ENCODE data around the gene TRNP1. TPM values are rescaled to one million over a fixed set of nuclear protein-coding genes. Genes with fewer than 3 reads are reported as not detected.

The TRNP1 gene
- polyA plus RNA-seq, 1 donor from 2014 or later: 11.0 TPM

DNA sequence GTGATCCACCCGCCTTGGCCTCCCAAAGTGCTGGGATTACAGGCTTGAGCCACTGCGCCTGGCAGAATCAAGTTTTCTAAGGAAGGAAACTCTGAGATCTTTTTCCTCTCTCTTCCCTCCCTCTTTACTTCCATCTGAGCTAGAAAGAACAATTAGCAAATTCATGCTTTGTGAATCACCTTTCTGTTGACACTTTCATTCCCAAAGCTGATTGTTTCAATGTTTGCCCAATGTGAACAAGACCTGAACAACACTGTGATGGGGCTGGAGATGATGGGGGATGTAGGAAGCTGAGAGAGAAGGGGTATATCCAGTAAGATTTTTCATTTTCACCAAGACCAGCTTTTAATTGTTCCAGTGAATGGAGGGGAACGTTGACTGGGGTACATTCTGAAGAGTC lies 24.8 kb downstream of the TRNP1 start:
- no peaks in the 10 kb centered on the region for H3K36me3 ChIP-seq (ENCODE audit: insufficient read depth, low read length)
- no peaks in the 10 kb centered on the region for H3K9me3 ChIP-seq (ENCODE audit: low read length)
- no peaks in the 10 kb centered on the region for H3F3A ChIP-seq (ENCODE audit: insufficient read depth, low read length, poor library complexity, severe bottlenecking)
- no peaks in the 10 kb centered on the region for H3K27me3 ChIP-seq (ENCODE audit: insufficient read depth, low read depth, low read length)
- H3K79me2 ChIP-seq (replicated peaks; ENCODE audit: insufficient read depth, low read length): no peaks in the 10 kb centered on the region
- H3K4me3 ChIP-seq (ENCODE audit: low read length): no peak overlapping the region
- TF ChIP-seq, protein P1, sequence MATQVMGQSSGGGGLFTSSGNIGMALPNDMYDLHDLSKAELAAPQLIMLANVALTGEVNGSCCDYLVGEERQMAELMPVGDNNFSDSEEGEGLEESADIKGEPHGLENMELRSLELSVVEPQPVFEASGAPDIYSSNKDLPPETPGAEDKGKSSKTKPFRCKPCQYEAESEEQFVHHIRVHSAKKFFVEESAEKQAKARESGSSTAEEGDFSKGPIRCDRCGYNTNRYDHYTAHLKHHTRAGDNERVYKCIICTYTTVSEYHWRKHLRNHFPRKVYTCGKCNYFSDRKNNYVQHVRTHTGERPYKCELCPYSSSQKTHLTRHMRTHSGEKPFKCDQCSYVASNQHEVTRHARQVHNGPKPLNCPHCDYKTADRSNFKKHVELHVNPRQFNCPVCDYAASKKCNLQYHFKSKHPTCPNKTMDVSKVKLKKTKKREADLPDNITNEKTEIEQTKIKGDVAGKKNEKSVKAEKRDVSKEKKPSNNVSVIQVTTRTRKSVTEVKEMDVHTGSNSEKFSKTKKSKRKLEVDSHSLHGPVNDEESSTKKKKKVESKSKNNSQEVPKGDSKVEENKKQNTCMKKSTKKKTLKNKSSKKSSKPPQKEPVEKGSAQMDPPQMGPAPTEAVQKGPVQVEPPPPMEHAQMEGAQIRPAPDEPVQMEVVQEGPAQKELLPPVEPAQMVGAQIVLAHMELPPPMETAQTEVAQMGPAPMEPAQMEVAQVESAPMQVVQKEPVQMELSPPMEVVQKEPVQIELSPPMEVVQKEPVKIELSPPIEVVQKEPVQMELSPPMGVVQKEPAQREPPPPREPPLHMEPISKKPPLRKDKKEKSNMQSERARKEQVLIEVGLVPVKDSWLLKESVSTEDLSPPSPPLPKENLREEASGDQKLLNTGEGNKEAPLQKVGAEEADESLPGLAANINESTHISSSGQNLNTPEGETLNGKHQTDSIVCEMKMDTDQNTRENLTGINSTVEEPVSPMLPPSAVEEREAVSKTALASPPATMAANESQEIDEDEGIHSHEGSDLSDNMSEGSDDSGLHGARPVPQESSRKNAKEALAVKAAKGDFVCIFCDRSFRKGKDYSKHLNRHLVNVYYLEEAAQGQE (IDR thresholded peaks at IDR 0.05; ENCODE audit: borderline replicate concordance): no peak
- TF ChIP-seq EP300 (conservative IDR thresholded peaks at IDR 0.05; ENCODE audit: poor library complexity, severe bottlenecking): no peak
- TF ChIP-seq POLR2AphosphoS5 (IDR thresholded peaks at IDR 0.05): no peak
- no peak for TF ChIP-seq RAD21 (conservative IDR thresholded peaks at IDR 0.05)
- no peak for TF ChIP-seq MXI1 (conservative IDR thresholded peaks at IDR 0.05; ENCODE audit: poor library complexity, severe bottlenecking)
- no peak for TF ChIP-seq EZH2 (IDR thresholded peaks at IDR 0.05; ENCODE audit: borderline replicate concordance, insufficient read depth, low read length, poor library complexity, severe bottlenecking)
- TF ChIP-seq, protein P2, sequence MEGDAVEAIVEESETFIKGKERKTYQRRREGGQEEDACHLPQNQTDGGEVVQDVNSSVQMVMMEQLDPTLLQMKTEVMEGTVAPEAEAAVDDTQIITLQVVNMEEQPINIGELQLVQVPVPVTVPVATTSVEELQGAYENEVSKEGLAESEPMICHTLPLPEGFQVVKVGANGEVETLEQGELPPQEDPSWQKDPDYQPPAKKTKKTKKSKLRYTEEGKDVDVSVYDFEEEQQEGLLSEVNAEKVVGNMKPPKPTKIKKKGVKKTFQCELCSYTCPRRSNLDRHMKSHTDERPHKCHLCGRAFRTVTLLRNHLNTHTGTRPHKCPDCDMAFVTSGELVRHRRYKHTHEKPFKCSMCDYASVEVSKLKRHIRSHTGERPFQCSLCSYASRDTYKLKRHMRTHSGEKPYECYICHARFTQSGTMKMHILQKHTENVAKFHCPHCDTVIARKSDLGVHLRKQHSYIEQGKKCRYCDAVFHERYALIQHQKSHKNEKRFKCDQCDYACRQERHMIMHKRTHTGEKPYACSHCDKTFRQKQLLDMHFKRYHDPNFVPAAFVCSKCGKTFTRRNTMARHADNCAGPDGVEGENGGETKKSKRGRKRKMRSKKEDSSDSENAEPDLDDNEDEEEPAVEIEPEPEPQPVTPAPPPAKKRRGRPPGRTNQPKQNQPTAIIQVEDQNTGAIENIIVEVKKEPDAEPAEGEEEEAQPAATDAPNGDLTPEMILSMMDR (IDR thresholded peaks at IDR 0.05; ENCODE audit: poor library complexity, severe bottlenecking): no peak
- TF ChIP-seq TAF1 (IDR thresholded peaks at IDR 0.05; ENCODE audit: low read depth): no peak
- no peak for TF ChIP-seq SMC3 (conservative IDR thresholded peaks at IDR 0.05; ENCODE audit: poor library complexity)
- H3K4me2 ChIP-seq (ENCODE audit: low read length): no peak overlapping the region
- no peaks in the 10 kb centered on the region for H3K9me2 ChIP-seq (ENCODE audit: insufficient read depth, low read length)
- H3K27ac ChIP-seq (ENCODE audit: low read length): no peak overlapping the region
- no peak overlapping the region for H2AFZ ChIP-seq (ENCODE audit: low read depth, low read length)
- H3K9ac ChIP-seq (ENCODE audit: low read length): no peak overlapping the region
- H4K20me1 ChIP-seq (ENCODE audit: insufficient read depth): no peaks in the 10 kb centered on the region

DNA sequence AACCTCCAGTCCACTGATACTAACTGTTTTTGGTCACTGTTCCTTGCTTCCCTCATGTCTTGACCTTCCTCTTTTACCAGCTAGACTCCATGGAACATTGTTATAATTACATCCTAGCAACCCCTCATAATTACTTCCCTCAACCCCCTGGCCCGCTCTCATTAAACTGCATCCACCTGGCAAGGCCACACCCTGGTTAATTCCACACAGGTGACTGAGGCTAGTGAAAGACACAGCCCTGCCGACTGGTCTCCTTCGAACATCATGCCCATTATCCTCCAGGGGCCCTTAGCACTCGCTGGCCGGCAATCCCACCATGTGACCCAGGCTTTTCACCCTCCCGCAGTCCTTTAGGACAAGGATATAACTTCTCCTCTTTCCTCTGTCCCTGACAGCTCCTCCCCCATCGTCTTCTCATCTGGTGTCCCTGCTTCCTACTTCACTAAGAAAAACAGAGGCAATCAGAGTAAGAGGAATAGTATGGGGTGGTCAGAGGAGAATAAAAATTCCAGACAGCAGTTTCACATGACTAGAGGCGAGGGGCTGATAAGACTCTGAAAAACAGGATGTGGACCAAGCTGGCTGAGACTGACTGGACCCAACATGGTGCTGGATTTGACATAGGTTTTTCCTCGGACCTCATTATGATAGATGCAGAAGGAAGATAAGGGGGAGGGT lies 28.0 kb downstream of the TRNP1 start:
- Histone ChIP-seq H3K4me3 (ENCODE audit: low read length) (no peak overlapping the region), H3F3A (ENCODE audit: insufficient read depth, low read length, poor library complexity, severe bottlenecking) (no peaks in the 10 kb centered on the region), H3K27ac (ENCODE audit: low read length) (no peak overlapping the region), H3K9me2 (ENCODE audit: insufficient read depth, low read length) (no peaks in the 10 kb centered on the region), H3K36me3 (ENCODE audit: insufficient read depth, low read length) (no peaks in the 10 kb centered on the region), H3K9ac (ENCODE audit: low read length) (no peak overlapping the region), H3K4me2 (ENCODE audit: low read length) (no peak overlapping the region), H4K20me1 (ENCODE audit: insufficient read depth) (no peaks in the 10 kb centered on the region), H3K27me3 (ENCODE audit: insufficient read depth, low read depth, low read length) (no peaks in the 10 kb centered on the region), H3K79me2 (replicated peaks; ENCODE audit: insufficient read depth, low read length) (no peaks in the 10 kb centered on the region), H3K9me3 (ENCODE audit: low read length) (no peaks in the 10 kb centered on the region), H2AFZ (ENCODE audit: low read depth, low read length) (no peak overlapping the region)
- TF ChIP-seq POLR2AphosphoS5 (IDR thresholded peaks at IDR 0.05) (no peak), EP300 (conservative IDR thresholded peaks at IDR 0.05; ENCODE audit: poor library complexity, severe bottlenecking) (no peak), TAF1 (IDR thresholded peaks at IDR 0.05; ENCODE audit: low read depth) (no peak), SMC3 (conservative IDR thresholded peaks at IDR 0.05; ENCODE audit: poor library complexity) (no peak), MXI1 (conservative IDR thresholded peaks at IDR 0.05; ENCODE audit: poor library complexity, severe bottlenecking) (no peak), RAD21 (conservative IDR thresholded peaks at IDR 0.05) (no peak), EZH2 (IDR thresholded peaks at IDR 0.05; ENCODE audit: borderline replicate concordance, insufficient read depth, low read length, poor library complexity, severe bottlenecking) (no peak)
- TF ChIP-seq, protein P1 (IDR thresholded peaks at IDR 0.05; ENCODE audit: borderline replicate concordance): no peak
- TF ChIP-seq, protein P2 (IDR thresholded peaks at IDR 0.05; ENCODE audit: poor library complexity, severe bottlenecking): no peak
